GM18511 (cell line): ENCODE results near the gene HCK.

Experiments used
- ATAC-seq: cut with Tn5 transposase; IDR thresholded peaks from one replicate; pipeline ENCODE4 v1.9.1; 2021; ENCODE audit warnings: mild to moderate bottlenecking, moderate library complexity; ENCODE audit not compliant: unreplicated experiment

Gene HCK

GRCh38 chr20:32057656-32058184, 5.7 kb downstream of the HCK start:
- ATAC-seq = no peak

GRCh38 chr20:32059189-32059588, 7.1 kb downstream of the HCK start:
- no peak for ATAC-seq

GRCh38 chr20:32062776-32063170, 10.7 kb downstream of the HCK start:
- no peak for ATAC-seq

GRCh38 chr20:32063695-32064094, 11.7 kb downstream of the HCK start:
- no peak for ATAC-seq

GRCh38 chr20:32064667-32065066, 12.6 kb downstream of the HCK start:
- no peak for ATAC-seq

- no peak for ATAC-seq
Measured at GRCh38 chr20:32067234-32067821, 15.3 kb downstream of the HCK start.

GRCh38 chr20:32068174-32068573, 16.1 kb downstream of the HCK start:
- no peak for ATAC-seq

GRCh38 chr20:32069711-32070110, 17.7 kb downstream of the HCK start:
- ATAC-seq = no peak

- ATAC-seq = no peak
Measured at GRCh38 chr20:32070282-32070681, 18.2 kb downstream of the HCK start.

GRCh38 chr20:32070690-32071213, 18.7 kb downstream of the HCK start:
- ATAC-seq = no peak

- ATAC-seq = no peak
Measured at GRCh38 chr20:32071395-32072167, 19.5 kb downstream of the HCK start.

- no peak for ATAC-seq
Measured at GRCh38 chr20:32072168-32072750, 20.2 kb downstream of the HCK start.

- no peak for ATAC-seq
Measured at GRCh38 chr20:32075534-32075933, 23.5 kb downstream of the HCK start.

GRCh38 chr20:32077190-32077589, 25.1 kb downstream of the HCK start:
- ATAC-seq = no peak

- ATAC-seq = no peak
Measured at GRCh38 chr20:32078322-32078721, 26.3 kb downstream of the HCK start.

GRCh38 chr20:32078791-32079190, 26.7 kb downstream of the HCK start:
- no peak for ATAC-seq

GRCh38 chr20:32079655-32080109, 27.6 kb downstream of the HCK start:
- no peak for ATAC-seq

- ATAC-seq = no peak
Measured at GRCh38 chr20:32080783-32081182, 28.7 kb downstream of the HCK start.

GRCh38 chr20:32083469-32083868, 31.4 kb downstream of the HCK start:
- ATAC-seq = no peak

GRCh38 chr20:32087070-32087469, 35.0 kb downstream of the HCK start:
- no peak for ATAC-seq

GRCh38 chr20:32088759-32089158, 36.7 kb downstream of the HCK start:
- ATAC-seq = no peak
